ENCODE data around the gene POLA2. TPM values are rescaled to one million over a fixed set of nuclear protein-coding genes. Genes with fewer than 3 reads are reported as not detected.

The POLA2 gene
- total and polyA plus RNA-seq, 4 donors: 1.5 to 6.1 (median 3.2) TPM

GRCh38 chr11:65311170-65311678 lies 49.5 kb downstream of the POLA2 start:
- Histone ChIP-seq H3K4me3 (ENCODE audit: low read depth in 1 of 3, low read length in 3 of 3) (no peak overlapping the region), H3K27me3 (ENCODE audit: control insufficient read depth in 4 of 4, insufficient read depth in 4 of 4, low read length in 3 of 4) (no peaks in the 10 kb centered on the region), H3K9ac (ENCODE audit: low read depth in 1 of 2, low read length in 2 of 2) (no peak overlapping the region), H3K4me1 (ENCODE audit: control insufficient read depth in 4 of 4, insufficient read depth in 4 of 4, low read length in 3 of 4) (peaks cover 4 to 44% (median 31%) of the 10 kb centered on the region in 4 donors), H3K36me3 (ENCODE audit: control insufficient read depth in 4 of 4, insufficient read depth in 3 of 4, low read depth in 1 of 4, low read length in 3 of 4) (no peaks in the 10 kb centered on the region), H3K27ac (ENCODE audit: low read depth in 1 of 2, low read length in 2 of 2) (no peak overlapping the region), H3K9me3 (ENCODE audit: control insufficient read depth in 4 of 4, low read length in 3 of 4) (no peaks in the 10 kb centered on the region)
- TF ChIP-seq JUND (IDR thresholded peaks at IDR 0.05) (no peak), YY1 (IDR thresholded peaks at IDR 0.05) (no peak), ATF3 (IDR thresholded peaks at IDR 0.05) (no peak), HNF4G (IDR thresholded peaks at IDR 0.05) (no peak), RXRA (IDR thresholded peaks at IDR 0.05) (no peak), TAF1 (conservative IDR thresholded peaks at IDR 0.05) (no peak), HNF4A (conservative IDR thresholded peaks at IDR 0.05) (no peak), SP1 (IDR thresholded peaks at IDR 0.05) (no peak), CTCF (IDR thresholded peaks at IDR 0.05; ENCODE audit: low read depth, low read length, missing input control) (no peak), REST (IDR thresholded peaks at IDR 0.05) (no peak), FOXA2 (IDR thresholded peaks at IDR 0.05) (no peak), FOXA1 (IDR thresholded peaks at IDR 0.05) (no peak), MAX (IDR thresholded peaks at IDR 0.05) (no peak), ZBTB33 (IDR thresholded peaks at IDR 0.05) (no peak), RAD21 (IDR thresholded peaks at IDR 0.05) (no peak), NR2F2 (IDR thresholded peaks at IDR 0.05) (no peak)
- WGBS: 91% methylated on average over 5 of the region's 5 CpGs
- DNase-seq (ENCODE audit: low spot score): no peak
